SHP77 (cell line): ENCODE results near the gene LMNA.
A peak's percentile ranks its signal among the peaks of the same experiment; 100 is the strongest.
"Not testable (repeated sequence)": the region's sequence is repeated elsewhere in the genome, so short reads cannot be mapped to it uniquely, and the experiment has no call there.

Experiments used
- DNase-seq, 2 experiments: peaks; one replicate each; lab custom pipeline; 2025; lab: John Stamatoyannopoulos, UW

The LMNA gene

GRCh38 chr1:156122086-156122485 lies 7.6 kb downstream of the LMNA start:
- DNase-seq: no peak

GRCh38 chr1:156122519-156123355 lies 8.2 kb downstream of the LMNA start:
- DNase-seq: peak; percentile 76 to 79

- peak; percentile 99 to 100 for DNase-seq
Observed at GRCh38 chr1:156123356-156124196, 9.1 kb downstream of the LMNA start.

- DNase-seq: no peak
Observed at GRCh38 chr1:156124557-156125483, 10.3 kb downstream of the LMNA start.

GRCh38 chr1:156125544-156125943 lies 11.0 kb downstream of the LMNA start:
- DNase-seq: not testable (repeated sequence)

GRCh38 chr1:156126043-156126629 lies 11.6 kb downstream of the LMNA start:
- peak; percentile 64 to 67 for DNase-seq

GRCh38 chr1:156126630-156127534 lies 12.4 kb downstream of the LMNA start:
- no peak for DNase-seq

- DNase-seq: no peak
Observed at GRCh38 chr1:156128308-156128653, 13.8 kb downstream of the LMNA start.

GRCh38 chr1:156128654-156129597 lies 14.4 kb downstream of the LMNA start:
- DNase-seq: no peak

GRCh38 chr1:156129687-156130577 lies 15.4 kb downstream of the LMNA start:
- DNase-seq: peak; percentile 76 to 83

- no peak for DNase-seq
Observed at GRCh38 chr1:156130578-156130942, 16.0 kb downstream of the LMNA start.

- DNase-seq: no peak
Observed at GRCh38 chr1:156134716-156135435, 20.4 kb downstream of the LMNA start.

GRCh38 chr1:156135930-156136871 lies 21.7 kb downstream of the LMNA start:
- DNase-seq: no peak

- no peak for DNase-seq
Observed at GRCh38 chr1:156136970-156137483, 22.5 kb downstream of the LMNA start.

- no peak for DNase-seq
Observed at GRCh38 chr1:156138458-156138867, 24.0 kb downstream of the LMNA start.
